MCF 10A (cell line): ENCODE measurements around the gene SYDE2. TPM values are rescaled to one million over a fixed set of nuclear protein-coding genes. Genes with fewer than 3 reads are reported as not detected.

Source experiments
- BruUV-seq: library from RNA; stranded (reverse); fragments of 400-500 nt; replicated peaks from 2 replicates; lab custom pipeline; 2021; lab: Mats Ljungman, UMichigan
- CTCF ChIA-PET: fragments of 300-600 bp; sonication (Branson Sonifier 250); formaldehyde crosslinking; extraction: SDS; loops from one replicate; lab custom pipeline; 2021; ENCODE audit warnings: antibody characterized with exemption, inconsistent platforms; lab: Yijun Ruan, JAX
- POLR2A ChIA-PET: fragments of 300-600, 350-650 bp; sonication (Branson Sonifier 250); formaldehyde crosslinking; extraction: SDS; loops from one replicate; lab custom pipeline; 2020; ENCODE audit warnings: antibody characterized with exemption, inconsistent platforms; lab: Yijun Ruan, JAX
- DNase-seq: peaks from one replicate; pipeline ENCODE4 v3.0.0-alpha.2; 2018; ENCODE audit not compliant: unreplicated experiment
- H3K27ac Mint-ChIP-seq: one replicate; pipeline ENCODE4 v1.8.0; 2022; ENCODE audit warnings: mild to moderate bottlenecking, low read depth, mixed read lengths; ENCODE audit not compliant: unreplicated experiment
- H3K27me3 Mint-ChIP-seq: one replicate; pipeline ENCODE4 v1.8.0; 2022; ENCODE audit warnings: mixed read lengths; ENCODE audit not compliant: insufficient read depth, unreplicated experiment
- H3K36me3 Mint-ChIP-seq: one replicate; pipeline ENCODE4 v1.8.0; 2022; ENCODE audit warnings: mild to moderate bottlenecking, moderate library complexity, mixed read lengths; ENCODE audit not compliant: insufficient read depth, unreplicated experiment
- H3K4me1 Mint-ChIP-seq: one replicate; pipeline ENCODE4 v1.8.0; 2022; ENCODE audit warnings: mixed read lengths; ENCODE audit not compliant: insufficient read depth, unreplicated experiment
- H3K4me3 Mint-ChIP-seq: one replicate; pipeline ENCODE4 v1.8.0; 2022; ENCODE audit warnings: mild to moderate bottlenecking, moderate library complexity, mixed read lengths; ENCODE audit not compliant: unreplicated experiment
- H3K9me3 Mint-ChIP-seq: one replicate; pipeline ENCODE4 v1.8.0; 2022; ENCODE audit warnings: mixed read lengths; ENCODE audit not compliant: unreplicated experiment
- CTCF ChIP-seq: fragments of 200-600 bp; IDR thresholded peaks from one replicate; pipeline ENCODE4 v1.8.0; 2022; ENCODE audit warnings: antibody characterized with exemption, mild to moderate bottlenecking; ENCODE audit not compliant: unreplicated experiment
- intact Hi-C: fragments of 100-400 bp; cut with micrococcal nuclease; formaldehyde crosslinking; loops from 2 replicates; pipeline ENCODE4 v1.14.1; 2022
- total RNA-seq: library from RNA; stranded (reverse); gene quantifications from 2 replicates; pipeline ENCODE4 v1.2.3, GENCODE V29; 2022

SYDE2 gene
- total RNA-seq, 1 experiment from 2014 or later = 5.9 TPM

- BruUV-seq = no TSS peak
- no peaks in the 10 kb centered on the region for H3K4me1 Mint-ChIP-seq
- no peak for DNase-seq
- ChIA-PET POLR2A (interaction anchor here (0.7 to 1.1 kb wide), 3 partner anchors 8 to 1845 kb away, joined by 3 read pairs; no protein-coding TSS in a partner anchor), CTCF (interaction anchor here (0.7 to 2.0 kb wide), 6 partner anchors 16 to 279 kb away, joined by 3 to 6 read pairs (median 4); partner anchors contain the start of genes C1orf52 and MCOLN3)
- no peak overlapping the region for H3K4me3 Mint-ChIP-seq
- no peaks in the 10 kb centered on the region for H3K27me3 Mint-ChIP-seq
- H3K9me3 Mint-ChIP-seq = no peaks in the 10 kb centered on the region
- intact Hi-C loops = no loop called here
- no peak overlapping the region for H3K27ac Mint-ChIP-seq
- TF ChIP-seq CTCF = no peak
- H3K36me3 Mint-ChIP-seq = no peaks in the 10 kb centered on the region
Observed at GRCh38 chr1:85224295-85224694, 23.5 kb upstream of the SYDE2 start.

- Mint-ChIP-seq H3K9me3 (no peaks in the 10 kb centered on the region), H3K27me3 (no peaks in the 10 kb centered on the region), H3K4me3 (no peak overlapping the region), H3K27ac (no peak overlapping the region), H3K4me1 (no peaks in the 10 kb centered on the region), H3K36me3 (no peaks in the 10 kb centered on the region)
- CTCF ChIA-PET = interaction anchor here (0.8 to 2.0 kb wide), 2 partner anchors 114 to 278 kb away, joined by 4 to 6 read pairs; no protein-coding TSS in a partner anchor
- DNase-seq = no peak
- no peak for TF ChIP-seq CTCF
- no TSS peak for BruUV-seq
- POLR2A ChIA-PET = no interaction called here
- intact Hi-C loops = no loop called here
Observed at GRCh38 chr1:85223334-85223733, 22.5 kb upstream of the SYDE2 start.

- no peaks in the 10 kb centered on the region for H3K36me3 Mint-ChIP-seq
- POLR2A ChIA-PET = no interaction called here
- H3K9me3 Mint-ChIP-seq = no peaks in the 10 kb centered on the region
- DNase-seq = no peak
- no peak overlapping the region for H3K4me3 Mint-ChIP-seq
- CTCF ChIA-PET = interaction anchor here (0.7 kb wide), 1 partner anchor 81 kb away, joined by 3 read pairs; no protein-coding TSS in a partner anchor
- H3K27me3 Mint-ChIP-seq = peaks cover 11% of the 10 kb centered on the region
- H3K4me1 Mint-ChIP-seq = no peaks in the 10 kb centered on the region
- no TSS peak for BruUV-seq
- intact Hi-C loops = no loop called here
- no peak for TF ChIP-seq CTCF
- no peak overlapping the region for H3K27ac Mint-ChIP-seq
Observed at GRCh38 chr1:85220756-85221201, 20.0 kb upstream of the SYDE2 start.

GRCh38 chr1:85219853-85220610, 19.2 kb upstream of the SYDE2 start:
- no peak overlapping the region for H3K4me3 Mint-ChIP-seq
- H3K27ac Mint-ChIP-seq = no peak overlapping the region
- ChIA-PET CTCF (interaction anchor here (0.7 to 1.2 kb wide), 3 partner anchors 35 to 173 kb away, joined by 3 to 4 read pairs (median 3); no protein-coding TSS in a partner anchor), POLR2A (no interaction called here)
- BruUV-seq = no TSS peak
- no peak for DNase-seq
- no peaks in the 10 kb centered on the region for H3K9me3 Mint-ChIP-seq
- no peaks in the 10 kb centered on the region for H3K36me3 Mint-ChIP-seq
- no peak for TF ChIP-seq CTCF
- no peaks in the 10 kb centered on the region for H3K4me1 Mint-ChIP-seq
- intact Hi-C loops = no loop called here
- peaks cover 11% of the 10 kb centered on the region for H3K27me3 Mint-ChIP-seq
